Fibroblast of mammary gland (primary cell): ENCODE results near the gene CAND2.

Source experiments
- DNase-seq: peaks from one replicate; pipeline ENCODE4 v3.0.0-alpha.2; 2010; ENCODE audit warnings: low read depth
- H3K4me3 ChIP-seq: 2 replicates; pipeline ENCODE4 v1.5.1; 2011; ENCODE audit warnings: low read depth, mild to moderate bottlenecking, low read length, moderate library complexity; ENCODE audit not compliant: control insufficient read depth
- CTCF ChIP-seq: conservative IDR thresholded peaks from 2 replicates; pipeline ENCODE4 v1.5.1; 2011; ENCODE audit warnings: low read depth, low read length, inconsistent platforms; ENCODE audit not compliant: control insufficient read depth, insufficient read depth

Gene CAND2

GRCh38 chr3:12791430-12791829, 5.0 kb upstream of the CAND2 start:
- no peak for TF ChIP-seq CTCF
- no peak for DNase-seq
- no peak overlapping the region for H3K4me3 ChIP-seq

- H3K4me3 ChIP-seq, result no peak overlapping the region
- DNase-seq, result no peak
- TF ChIP-seq CTCF, result no peak
Measured at GRCh38 chr3:12793701-12794100, 2.8 kb upstream of the CAND2 start.

- no peak overlapping the region for H3K4me3 ChIP-seq
- DNase-seq, result no peak
- TF ChIP-seq CTCF, result no peak
Measured at GRCh38 chr3:12797124-12797891, 828 bp downstream of the CAND2 start.

GRCh38 chr3:12797892-12798558, 1.5 kb downstream of the CAND2 start:
- no peak overlapping the region for H3K4me3 ChIP-seq
- TF ChIP-seq CTCF, result no peak
- DNase-seq, result no peak

- no peak for TF ChIP-seq CTCF
- no peak for DNase-seq
- no peak overlapping the region for H3K4me3 ChIP-seq
Measured at GRCh38 chr3:12798559-12799179, 2.2 kb downstream of the CAND2 start.

GRCh38 chr3:12799525-12800440, 3.3 kb downstream of the CAND2 start:
- DNase-seq, result no peak
- H3K4me3 ChIP-seq, result no peak overlapping the region
- TF ChIP-seq CTCF, result no peak
